ENCODE measurements around the gene HTR4.

GRCh38 chr5:148565148-148565547 is 89.2 kb downstream of the HTR4 start:
- TF ChIP-seq POLR2A (IDR thresholded peaks at IDR 0.05), result no peak
- TF ChIP-seq, protein P1, sequence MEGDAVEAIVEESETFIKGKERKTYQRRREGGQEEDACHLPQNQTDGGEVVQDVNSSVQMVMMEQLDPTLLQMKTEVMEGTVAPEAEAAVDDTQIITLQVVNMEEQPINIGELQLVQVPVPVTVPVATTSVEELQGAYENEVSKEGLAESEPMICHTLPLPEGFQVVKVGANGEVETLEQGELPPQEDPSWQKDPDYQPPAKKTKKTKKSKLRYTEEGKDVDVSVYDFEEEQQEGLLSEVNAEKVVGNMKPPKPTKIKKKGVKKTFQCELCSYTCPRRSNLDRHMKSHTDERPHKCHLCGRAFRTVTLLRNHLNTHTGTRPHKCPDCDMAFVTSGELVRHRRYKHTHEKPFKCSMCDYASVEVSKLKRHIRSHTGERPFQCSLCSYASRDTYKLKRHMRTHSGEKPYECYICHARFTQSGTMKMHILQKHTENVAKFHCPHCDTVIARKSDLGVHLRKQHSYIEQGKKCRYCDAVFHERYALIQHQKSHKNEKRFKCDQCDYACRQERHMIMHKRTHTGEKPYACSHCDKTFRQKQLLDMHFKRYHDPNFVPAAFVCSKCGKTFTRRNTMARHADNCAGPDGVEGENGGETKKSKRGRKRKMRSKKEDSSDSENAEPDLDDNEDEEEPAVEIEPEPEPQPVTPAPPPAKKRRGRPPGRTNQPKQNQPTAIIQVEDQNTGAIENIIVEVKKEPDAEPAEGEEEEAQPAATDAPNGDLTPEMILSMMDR (IDR thresholded peaks at IDR 0.05), result no peak
- TF ChIP-seq POLR2AphosphoS5 (IDR thresholded peaks at IDR 0.05), result no peak
